Smooth muscle cell (in vitro differentiated cells): ENCODE results near the gene SYT8. TPM values are rescaled to one million over a fixed set of nuclear protein-coding genes. Genes with fewer than 3 reads are reported as not detected.
A peak's percentile ranks its signal among the peaks of the same experiment; 100 is the strongest.

Source experiments
- DNase-seq: peaks from one replicate; lab custom pipeline; 2025; ENCODE audit not compliant: unreplicated experiment; lab: John Stamatoyannopoulos, UW
- H2AFZ ChIP-seq: fragments of 200-600 bp; sonication (generic); 2 replicates; pipeline ENCODE4 v1.6.0; 2016; ENCODE audit warnings: antibody characterized with exemption, low read depth, mild to moderate bottlenecking
- H3F3A ChIP-seq: fragments of 200-600 bp; sonication (generic); 2 replicates; pipeline ENCODE4 v1.6.0; 2017; ENCODE audit warnings: antibody characterized with exemption, low read depth
- H3K27ac ChIP-seq: fragments of 200-600 bp; sonication (generic); 2 replicates; pipeline ENCODE4 v1.5.1; 2016; ENCODE audit warnings: low read depth, mild to moderate bottlenecking
- H3K27me3 ChIP-seq: fragments of 200-600 bp; sonication (generic); 2 replicates; pipeline ENCODE4 v1.6.1; 2016; ENCODE audit warnings: low read depth, mild to moderate bottlenecking
- H3K36me3 ChIP-seq: fragments of 200-600 bp; sonication (generic); 2 replicates; pipeline ENCODE4 v1.5.1; 2016; ENCODE audit warnings: low read depth
- H3K4me1 ChIP-seq: fragments of 200-600 bp; sonication (generic); 2 replicates; pipeline ENCODE4 v1.5.1; 2016; ENCODE audit warnings: low read depth
- H3K4me2 ChIP-seq: fragments of 200-600 bp; sonication (generic); 2 replicates; pipeline ENCODE4 v1.6.0; 2016; ENCODE audit warnings: mild to moderate bottlenecking
- H3K4me3 ChIP-seq: fragments of 200-600 bp; sonication (generic); 2 replicates; pipeline ENCODE4 v1.5.1; 2016; ENCODE audit warnings: mild to moderate bottlenecking
- H3K79me2 ChIP-seq: fragments of 200-600 bp; sonication (generic); 2 replicates; pipeline ENCODE4 v1.6.0; 2016; ENCODE audit warnings: low read depth, mild to moderate bottlenecking
- H3K9ac ChIP-seq: fragments of 200-600 bp; sonication (generic); 2 replicates; pipeline ENCODE4 v1.6.0; 2016; ENCODE audit warnings: low read depth
- H3K9me3 ChIP-seq: fragments of 200-600 bp; sonication (generic); replicated peaks from 2 replicates; pipeline ENCODE4 v1.5.1; 2016; ENCODE audit warnings: low read depth
- H4K20me1 ChIP-seq: fragments of 200-600 bp; sonication (generic); 2 replicates; pipeline ENCODE4 v1.6.0; 2016; ENCODE audit warnings: low read depth
- CTCF ChIP-seq: fragments of 200-600 bp; sonication (generic); IDR thresholded peaks from 2 replicates; pipeline ENCODE4 v1.5.1; 2017; ENCODE audit warnings: borderline replicate concordance, mild to moderate bottlenecking, antibody characterized with exemption; ENCODE audit not compliant: insufficient read depth, poor library complexity, severe bottlenecking
- WGBS: methylation state at CpG from one replicate; pipeline ENCODE4 v1.1.7; 2016; ENCODE audit warnings: low lambda C conversion rate; 5-methylcytosine and 5-hydroxymethylcytosine counted together
- polyA plus RNA-seq: library from polyadenylated mRNA; unstranded; fragments of >200 nt; fragmentation: Nextera tagmentation; extraction: Ambion mirVana; gene quantifications from 2 replicates; pipeline ENCODE4 v1.2.1, GENCODE V29; 2016
- total RNA-seq: library from RNA; depleted of rRNA; stranded (reverse); fragments of >200 nt; gene quantifications from 2 replicates; pipeline ENCODE4 v1.2.3, GENCODE V29; 2014

Gene SYT8
- total and polyA plus RNA-seq, 2 experiments from 2014 or later = 0.13 to 2.0 TPM

GRCh38 chr11:1837171-1838076 is 2.6 kb downstream of the SYT8 start:
- TF ChIP-seq CTCF = peak; percentile 87
- H3K4me2 ChIP-seq = peak overlapping the region; percentile 48
- 67% methylated on average over 38 of the region's 38 CpGs for WGBS
- no peak overlapping the region for H3K4me3 ChIP-seq
- no peaks in the 10 kb centered on the region for H3K36me3 ChIP-seq
- no peaks in the 10 kb centered on the region for H4K20me1 ChIP-seq
- no peaks in the 10 kb centered on the region for H3K79me2 ChIP-seq
- no peaks in the 10 kb centered on the region for H3F3A ChIP-seq
- no peaks in the 10 kb centered on the region for H3K9me3 ChIP-seq
- peak; percentile 41 for DNase-seq
- no peak overlapping the region for H3K27ac ChIP-seq
- no peak overlapping the region for H3K9ac ChIP-seq
- H2AFZ ChIP-seq = no peak overlapping the region
- H3K4me1 ChIP-seq = peaks cover 16% of the 10 kb centered on the region
- H3K27me3 ChIP-seq = no peaks in the 10 kb centered on the region

- no peak for TF ChIP-seq CTCF
- H3K27ac ChIP-seq = no peak overlapping the region
- H3K79me2 ChIP-seq = no peaks in the 10 kb centered on the region
- H2AFZ ChIP-seq = no peak overlapping the region
- no peak overlapping the region for H3K9ac ChIP-seq
- no peak overlapping the region for H3K4me3 ChIP-seq
- DNase-seq = no peak
- H3K4me2 ChIP-seq = peak overlapping the region; percentile 48
- H3K36me3 ChIP-seq = no peaks in the 10 kb centered on the region
- H4K20me1 ChIP-seq = no peaks in the 10 kb centered on the region
- H3K27me3 ChIP-seq = no peaks in the 10 kb centered on the region
- 73% methylated on average over 15 of the region's 17 CpGs for WGBS
- H3K4me1 ChIP-seq = peaks cover 10% of the 10 kb centered on the region
- H3F3A ChIP-seq = no peaks in the 10 kb centered on the region
- no peaks in the 10 kb centered on the region for H3K9me3 ChIP-seq
These were observed 3.3 kb downstream of the SYT8 start for GRCh38 chr11:1838077-1838425.

- TF ChIP-seq CTCF = no peak
- H3K79me2 ChIP-seq = no peaks in the 10 kb centered on the region
- no peaks in the 10 kb centered on the region for H3F3A ChIP-seq
- peaks cover 4% of the 10 kb centered on the region for H3K4me1 ChIP-seq
- no peak for DNase-seq
- WGBS = 90% methylated on average over 30 of the region's 32 CpGs
- no peak within 1 kb of the TSS for H3K27ac ChIP-seq
- no peak within 1 kb of the TSS for H2AFZ ChIP-seq
- H3K9me3 ChIP-seq = no peaks in the 10 kb centered on the region
- no peaks in the 10 kb centered on the region for H3K36me3 ChIP-seq
- H3K9ac ChIP-seq = no peak within 1 kb of the TSS
- H4K20me1 ChIP-seq = no peaks in the 10 kb centered on the region
- H3K4me3 ChIP-seq = no peak within 1 kb of the TSS
- no peaks in the 10 kb centered on the region for H3K27me3 ChIP-seq
- H3K4me2 ChIP-seq = peak within 1 kb of the TSS; percentile 48
These were observed 3.8 kb downstream of the SYT8 start, which contains the start of gene TNNI2 for GRCh38 chr11:1838426-1839144. TSS of gene TNNI2 (plus strand) at chr11:1838981. CDS start at chr11:1839697, 716 bp downstream.
